Measurements from ENCODE around the gene MTHFD1L.
"Not testable (repeated sequence)": the region's sequence is repeated elsewhere in the genome, so short reads cannot be mapped to it uniquely, and the experiment has no call there.

Gene MTHFD1L

GRCh38 chr6:150865406-150866146 is at the start of gene MTHFD1L:
MTHFD1L (plus strand) TSS chr6:150865702; CDS start chr6:150865823, 121 bp downstream.
- Histone ChIP-seq H3K9me2 (replicated peaks; ENCODE audit: control insufficient read depth, low read length) (no peaks in the 10 kb centered on the region), H3K27me3 (ENCODE audit: control insufficient read depth, low read length) (no peaks in the 10 kb centered on the region), H3K36me3 (ENCODE audit: control insufficient read depth, low read length) (peaks cover 22% of the 10 kb centered on the region), H3K79me2 (ENCODE audit: control insufficient read depth, low read length) (peaks cover 48% of the 10 kb centered on the region), H3K4me1 (ENCODE audit: control insufficient read depth, low read length) (peaks cover 22% of the 10 kb centered on the region), H3K4me2 (ENCODE audit: low read length) (peak within 1 kb of the TSS; percentile 80), H3F3A (ENCODE audit: control insufficient read depth, insufficient read depth) (0 out of 2 replicates have a peak, but pooled peaks cover 3% of the 10 kb centered on the region), H4K20me1 (ENCODE audit: control insufficient read depth, insufficient read depth, low read depth, low read length) (peaks cover 11% of the 10 kb centered on the region; the same call in 1 of the 2 replicates), H3K4me3 (ENCODE audit: low read length) (peak within 1 kb of the TSS; percentile 76), H3K9me3 (ENCODE audit: control insufficient read depth, insufficient read depth, low read length) (no peaks in the 10 kb centered on the region), H3K27ac (ENCODE audit: low read depth, low read length) (peak within 1 kb of the TSS; percentile 63)
- TF ChIP-seq EZH2phosphoT487 (IDR thresholded peaks at IDR 0.05; ENCODE audit: borderline replicate concordance, low read length) (no peak), CTCF (IDR thresholded peaks at IDR 0.05; ENCODE audit: low read depth, low read length, poor library complexity, severe bottlenecking) (peak; percentile 59)

DNA sequence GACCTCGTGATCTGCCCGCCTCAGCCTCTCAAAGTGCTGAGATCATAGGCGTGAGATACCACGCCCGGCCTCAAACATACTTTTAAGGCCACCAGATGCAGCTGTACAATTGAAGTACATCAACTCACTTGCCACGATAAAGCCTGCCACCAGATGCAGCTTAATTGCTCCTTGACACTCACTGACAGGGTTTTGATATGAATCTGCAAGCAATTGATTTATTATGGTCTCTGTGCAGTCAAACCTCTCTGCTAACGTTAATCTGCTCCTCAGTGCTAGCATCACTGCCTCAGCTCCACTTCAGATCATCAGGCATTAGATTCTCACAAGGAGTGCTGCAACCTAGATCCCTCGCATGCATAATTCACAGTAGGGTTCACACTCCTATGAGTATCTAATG is 48.9 kb upstream of the MTHFD1L start:
- H3K36me3 ChIP-seq (ENCODE audit: control insufficient read depth, low read length): peaks cover 49% of the 10 kb centered on the region
- H3K9me2 ChIP-seq (replicated peaks; ENCODE audit: control insufficient read depth, low read length); H3K27me3 ChIP-seq (ENCODE audit: control insufficient read depth, low read length); H3K9me3 ChIP-seq (ENCODE audit: control insufficient read depth, insufficient read depth, low read length); H3K27ac ChIP-seq (ENCODE audit: low read depth, low read length); H3K4me2 ChIP-seq (ENCODE audit: low read length); H4K20me1 ChIP-seq (ENCODE audit: control insufficient read depth, insufficient read depth, low read depth, low read length); H3K79me2 ChIP-seq (ENCODE audit: control insufficient read depth, low read length); H3F3A ChIP-seq (ENCODE audit: control insufficient read depth, insufficient read depth); H3K4me3 ChIP-seq (ENCODE audit: low read length): not testable (repeated sequence)
- H3K4me1 ChIP-seq (ENCODE audit: control insufficient read depth, low read length): peaks cover 21% of the 10 kb centered on the region

GRCh38 chr6:150822932-150823331 is 42.6 kb upstream of the MTHFD1L start:
- Histone ChIP-seq H3K9me3 (ENCODE audit: control insufficient read depth, insufficient read depth, low read length) (no peaks in the 10 kb centered on the region), H3K4me1 (ENCODE audit: control insufficient read depth, low read length) (no peaks in the 10 kb centered on the region), H3K4me3 (ENCODE audit: low read length) (no peak overlapping the region), H3K27me3 (ENCODE audit: control insufficient read depth, low read length) (no peaks in the 10 kb centered on the region), H3F3A (ENCODE audit: control insufficient read depth, insufficient read depth) (no peaks in the 10 kb centered on the region), H4K20me1 (ENCODE audit: control insufficient read depth, insufficient read depth, low read depth, low read length) (no peaks in the 10 kb centered on the region), H3K4me2 (ENCODE audit: low read length) (no peak overlapping the region), H3K36me3 (ENCODE audit: control insufficient read depth, low read length) (peaks cover 47% of the 10 kb centered on the region), H3K79me2 (ENCODE audit: control insufficient read depth, low read length) (no peaks in the 10 kb centered on the region), H3K27ac (ENCODE audit: low read depth, low read length) (no peak overlapping the region), H3K9me2 (replicated peaks; ENCODE audit: control insufficient read depth, low read length) (no peaks in the 10 kb centered on the region)
- no peak for TF ChIP-seq EZH2phosphoT487 (IDR thresholded peaks at IDR 0.05; ENCODE audit: borderline replicate concordance, low read length)
- TF ChIP-seq CTCF (IDR thresholded peaks at IDR 0.05; ENCODE audit: low read depth, low read length, poor library complexity, severe bottlenecking): no peak

DNA sequence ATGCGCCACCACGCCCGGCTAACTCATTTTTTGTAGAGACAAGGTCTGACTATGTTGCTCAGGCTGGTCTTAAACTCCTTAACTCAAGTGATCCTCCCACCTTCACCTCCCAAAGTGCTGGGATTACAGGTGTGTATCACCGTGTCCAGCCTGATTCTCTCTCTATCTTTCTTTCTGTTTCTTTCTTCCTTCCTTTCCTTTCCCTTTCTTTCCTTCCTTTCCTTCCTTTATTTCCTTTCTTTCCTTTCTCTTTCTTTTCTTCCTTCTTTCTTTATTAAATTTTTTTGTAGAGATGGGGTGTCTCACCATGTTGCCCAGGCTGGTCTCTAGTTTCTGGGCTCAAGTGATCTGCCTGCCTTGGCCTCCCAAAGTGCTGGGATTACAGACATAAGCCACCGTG is 38.7 kb upstream of the MTHFD1L start:
- Histone ChIP-seq H3K4me2 (ENCODE audit: low read length) (no peak overlapping the region), H3K36me3 (ENCODE audit: control insufficient read depth, low read length) (peaks cover 39% of the 10 kb centered on the region), H3K4me3 (ENCODE audit: low read length) (no peak overlapping the region), H3F3A (ENCODE audit: control insufficient read depth, insufficient read depth) (no peaks in the 10 kb centered on the region), H3K9me3 (ENCODE audit: control insufficient read depth, insufficient read depth, low read length) (no peaks in the 10 kb centered on the region), H3K27me3 (ENCODE audit: control insufficient read depth, low read length) (no peaks in the 10 kb centered on the region), H3K4me1 (ENCODE audit: control insufficient read depth, low read length) (no peaks in the 10 kb centered on the region), H3K79me2 (ENCODE audit: control insufficient read depth, low read length) (no peaks in the 10 kb centered on the region), H3K27ac (ENCODE audit: low read depth, low read length) (no peak overlapping the region), H4K20me1 (ENCODE audit: control insufficient read depth, insufficient read depth, low read depth, low read length) (no peaks in the 10 kb centered on the region), H3K9me2 (replicated peaks; ENCODE audit: control insufficient read depth, low read length) (no peaks in the 10 kb centered on the region)
- no peak for TF ChIP-seq CTCF (IDR thresholded peaks at IDR 0.05; ENCODE audit: low read depth, low read length, poor library complexity, severe bottlenecking)
- no peak for TF ChIP-seq EZH2phosphoT487 (IDR thresholded peaks at IDR 0.05; ENCODE audit: borderline replicate concordance, low read length)

- not testable (repeated sequence) for H3F3A ChIP-seq (ENCODE audit: control insufficient read depth, insufficient read depth); H3K9me3 ChIP-seq (ENCODE audit: control insufficient read depth, insufficient read depth, low read length); H3K4me1 ChIP-seq (ENCODE audit: control insufficient read depth, low read length); H3K4me2 ChIP-seq (ENCODE audit: low read length); H3K27ac ChIP-seq (ENCODE audit: low read depth, low read length); H3K4me3 ChIP-seq (ENCODE audit: low read length); H3K9me2 ChIP-seq (replicated peaks; ENCODE audit: control insufficient read depth, low read length); H3K79me2 ChIP-seq (ENCODE audit: control insufficient read depth, low read length); H3K27me3 ChIP-seq (ENCODE audit: control insufficient read depth, low read length); H4K20me1 ChIP-seq (ENCODE audit: control insufficient read depth, insufficient read depth, low read depth, low read length)
- peaks cover 38% of the 10 kb centered on the region for H3K36me3 ChIP-seq (ENCODE audit: control insufficient read depth, low read length)
These were observed 37.4 kb upstream of the MTHFD1L start for GRCh38 chr6:150828107-150828506.

Data from DOHH2 (cell line).